NCI-H2227 (cell line): ENCODE measurements around the gene PAPPA.

Experiments
- DNase-seq: peaks from one replicate; lab custom pipeline; 2025; ENCODE audit not compliant: unreplicated experiment; lab: John Stamatoyannopoulos, UW

PAPPA gene

DNA sequence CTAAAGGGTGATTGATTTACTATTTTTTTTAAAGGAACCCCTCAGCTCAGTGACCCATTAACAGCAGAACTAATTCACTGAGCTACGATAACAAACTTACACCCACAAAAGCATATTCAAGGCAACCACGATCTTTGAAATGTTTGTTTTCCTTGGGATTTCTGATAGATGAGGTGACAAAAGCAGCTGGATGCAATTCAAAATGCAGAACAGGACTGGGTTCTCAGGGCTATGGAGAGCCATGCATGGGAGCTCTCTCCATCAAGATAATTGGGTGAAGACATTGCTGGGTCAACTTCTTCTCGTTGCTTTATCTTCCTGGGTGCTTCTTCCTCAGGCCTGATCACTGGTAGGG is 60.1 kb downstream of the PAPPA start:
- DNase-seq, result no peak

DNA sequence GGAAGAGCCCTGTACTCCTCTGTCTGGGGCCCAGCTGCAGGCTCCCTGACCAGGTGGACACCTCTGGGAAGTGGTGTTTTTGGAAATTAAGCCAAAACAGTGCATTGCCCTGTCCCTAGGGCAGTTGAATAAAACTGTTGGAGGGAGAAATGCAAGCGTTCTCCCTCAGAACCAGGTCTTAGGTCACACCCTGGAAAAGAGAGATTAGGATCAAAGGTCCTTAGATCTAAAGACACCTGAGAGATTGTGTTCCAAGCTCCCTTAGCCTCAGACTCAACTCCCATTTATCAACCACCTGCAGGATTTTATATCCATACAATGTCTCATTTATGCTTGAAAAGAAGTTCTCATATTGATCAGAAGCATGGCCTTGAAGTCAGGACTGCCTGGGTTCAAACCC is 64.8 kb downstream of the PAPPA start:
- no peak for DNase-seq

DNA sequence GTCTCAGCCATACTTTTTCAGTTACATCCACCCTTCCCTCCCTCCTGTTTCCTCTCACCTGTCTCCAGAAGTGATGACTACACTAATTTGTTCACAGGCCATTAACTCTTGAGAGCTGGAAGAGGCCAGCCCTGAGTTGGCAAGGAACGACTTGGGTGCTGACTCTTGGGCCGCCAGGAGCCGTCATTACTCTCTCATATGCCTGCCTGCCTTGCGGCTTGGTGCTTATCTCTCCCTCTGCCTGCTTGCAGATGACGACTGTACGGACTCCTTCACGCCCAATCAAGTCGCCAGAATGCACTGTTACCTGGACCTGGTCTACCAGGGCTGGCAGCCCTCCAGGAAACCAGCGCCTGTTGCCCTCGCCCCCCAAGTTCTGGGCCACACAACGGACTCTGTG is 66.1 kb downstream of the PAPPA start:
- DNase-seq, result no peak

DNA sequence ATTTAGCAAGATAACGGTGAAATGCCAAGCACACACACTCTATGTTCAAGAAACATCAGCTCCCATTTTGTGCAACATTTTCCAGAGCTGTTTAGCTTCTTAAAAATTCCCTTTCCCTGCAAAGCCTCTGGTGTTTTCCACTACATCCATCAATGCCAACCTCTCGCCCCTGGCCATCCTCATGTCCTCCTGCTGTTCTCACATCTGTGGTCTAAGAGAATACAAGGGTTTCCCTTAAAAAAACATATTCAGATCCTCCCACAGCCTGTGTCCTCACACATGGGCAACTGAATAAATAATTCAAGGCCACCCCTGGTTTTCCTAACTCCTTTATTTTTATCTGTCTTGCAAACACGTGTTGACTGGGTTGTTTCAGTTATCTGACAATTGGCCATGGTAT is 70.3 kb downstream of the PAPPA start:
- no peak for DNase-seq

DNA sequence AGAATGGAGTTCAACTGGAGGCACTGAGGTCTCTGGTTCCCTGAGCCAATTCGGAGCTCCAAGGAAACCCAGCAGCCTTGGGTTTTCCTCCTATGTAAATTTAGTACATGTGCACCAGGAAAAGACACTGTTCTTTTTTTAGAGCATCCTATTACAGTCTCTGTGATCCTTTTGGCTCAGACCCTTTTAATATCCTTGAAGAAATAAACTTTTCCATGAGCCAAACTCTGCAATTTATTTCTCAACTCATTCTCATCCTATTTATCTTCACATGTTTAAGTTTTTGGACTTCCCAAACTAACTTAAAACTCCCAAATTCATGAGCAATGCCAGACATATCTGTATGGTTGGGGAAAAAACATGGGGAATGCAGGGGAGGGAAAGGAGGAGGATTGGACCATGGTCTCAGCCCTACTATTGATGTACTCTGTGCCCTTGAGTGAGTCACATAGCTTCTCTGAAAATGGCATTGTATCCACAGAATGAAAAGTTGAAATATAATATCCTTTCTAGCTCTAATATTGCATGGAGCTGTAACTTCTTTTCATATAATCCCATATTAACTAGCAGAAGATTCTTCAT is 76.6 kb downstream of the PAPPA start:
- no peak for DNase-seq

DNA sequence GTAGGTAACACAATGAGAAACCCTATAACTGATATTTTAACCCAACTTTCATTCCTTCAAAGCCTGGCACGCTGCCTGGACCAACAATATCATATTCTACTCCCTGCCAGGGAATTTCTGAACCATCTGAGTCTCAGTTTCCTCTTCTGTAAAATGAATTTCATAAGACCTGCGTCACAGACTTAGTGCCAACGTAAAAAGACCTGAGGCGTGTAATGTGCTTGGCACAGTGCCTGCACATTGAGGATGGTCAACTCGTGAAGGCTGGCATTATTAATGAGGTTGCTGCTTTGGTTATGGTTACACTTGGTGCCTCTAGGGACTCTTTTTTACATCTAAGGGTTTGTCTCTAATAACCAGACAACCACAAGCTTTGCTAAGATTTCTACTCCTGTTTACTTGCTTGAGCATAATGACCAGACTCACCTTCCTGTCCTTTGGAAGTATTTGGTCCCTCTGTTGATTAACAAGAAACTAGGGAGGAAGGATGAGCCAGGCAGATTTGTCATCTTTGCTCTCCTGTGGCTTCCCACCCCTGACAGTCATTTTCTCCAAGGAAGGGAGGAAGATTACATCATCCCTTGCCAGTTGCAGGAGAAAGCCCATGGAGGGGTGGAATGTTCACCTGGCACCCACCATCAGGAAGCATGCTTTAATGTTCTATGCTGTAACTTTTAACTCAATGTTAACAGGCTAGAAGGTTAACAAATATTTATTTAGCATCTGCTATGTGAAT is 79.0 kb downstream of the PAPPA start:
- DNase-seq, result no peak

DNA sequence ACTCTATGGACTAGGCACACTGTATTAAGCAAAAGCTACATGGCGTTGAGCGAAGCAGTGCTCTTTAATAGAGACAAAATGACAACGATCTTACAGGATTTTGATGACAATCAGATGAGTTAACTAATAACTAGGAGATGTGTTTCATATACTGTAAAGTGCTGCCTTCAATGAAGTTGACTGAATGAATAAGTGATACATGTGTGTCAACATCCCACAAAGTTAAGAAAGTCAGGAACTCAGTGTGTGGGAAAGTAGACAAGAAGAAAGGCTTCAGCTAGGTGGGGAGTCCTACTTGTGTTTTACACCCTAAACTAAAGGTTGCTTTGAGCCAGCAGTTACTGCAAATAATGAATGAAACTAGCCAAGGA is 79.6 kb downstream of the PAPPA start:
- DNase-seq, result no peak

DNA sequence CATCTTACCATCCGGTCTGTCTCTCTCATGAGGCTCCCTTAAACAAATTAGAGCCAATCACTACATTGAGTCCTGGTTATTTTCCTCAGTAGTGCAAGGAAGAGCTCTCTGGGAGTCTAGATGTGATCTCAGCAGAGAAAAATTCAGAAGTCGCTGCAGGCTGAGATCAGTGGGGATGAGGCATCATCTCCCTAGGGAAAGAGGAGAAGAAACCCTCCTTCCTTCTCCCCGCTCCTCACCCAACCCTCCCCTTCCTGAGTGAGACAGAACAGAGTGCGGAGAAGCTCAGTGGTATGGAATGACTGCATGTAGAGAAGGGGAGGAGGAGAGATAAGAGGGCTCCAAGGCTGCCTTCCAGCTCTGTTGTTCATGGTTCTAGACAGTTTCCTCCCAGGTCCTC is 80.5 kb downstream of the PAPPA start:
- DNase-seq, result no peak

DNA sequence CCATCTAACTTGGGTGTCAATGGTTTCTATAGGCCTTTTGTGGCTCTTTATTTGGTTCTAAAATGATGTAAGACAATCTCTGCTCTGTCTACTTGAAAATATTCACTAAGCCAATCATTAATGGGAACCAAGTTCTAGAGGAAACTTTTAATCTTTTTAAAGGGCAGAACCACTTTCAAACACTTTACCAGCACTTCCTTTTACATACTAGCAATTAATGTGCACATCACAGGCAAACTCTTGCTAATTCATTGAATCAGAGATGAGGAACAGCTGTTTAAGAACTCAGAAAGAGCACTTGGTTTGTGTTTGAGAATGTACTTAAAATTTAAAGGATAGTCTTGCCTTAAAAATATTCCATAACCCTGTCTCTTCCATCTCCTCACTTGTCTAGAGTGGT is 83.4 kb downstream of the PAPPA start:
- DNase-seq, result no peak

DNA sequence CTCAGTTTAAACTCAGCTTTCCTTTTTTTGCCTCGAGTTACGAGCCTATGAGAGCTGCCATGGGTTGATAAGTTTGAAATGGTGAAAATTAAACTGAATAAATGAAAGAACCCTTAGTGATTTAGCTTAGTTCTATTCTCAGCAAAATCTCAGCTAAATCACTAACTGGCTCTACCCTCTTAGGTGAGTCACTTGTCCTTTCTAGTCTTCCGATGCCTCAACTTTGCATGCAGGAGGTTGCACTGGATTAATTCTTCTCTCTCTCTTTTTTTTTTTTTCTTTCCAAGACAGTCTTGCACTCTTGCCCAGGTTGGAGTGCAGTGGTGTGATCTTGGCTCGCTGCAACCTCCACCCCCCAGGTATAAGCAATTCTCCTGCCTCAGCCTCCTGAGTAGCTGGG is 83.9 kb downstream of the PAPPA start:
- DNase-seq, result no peak

DNA sequence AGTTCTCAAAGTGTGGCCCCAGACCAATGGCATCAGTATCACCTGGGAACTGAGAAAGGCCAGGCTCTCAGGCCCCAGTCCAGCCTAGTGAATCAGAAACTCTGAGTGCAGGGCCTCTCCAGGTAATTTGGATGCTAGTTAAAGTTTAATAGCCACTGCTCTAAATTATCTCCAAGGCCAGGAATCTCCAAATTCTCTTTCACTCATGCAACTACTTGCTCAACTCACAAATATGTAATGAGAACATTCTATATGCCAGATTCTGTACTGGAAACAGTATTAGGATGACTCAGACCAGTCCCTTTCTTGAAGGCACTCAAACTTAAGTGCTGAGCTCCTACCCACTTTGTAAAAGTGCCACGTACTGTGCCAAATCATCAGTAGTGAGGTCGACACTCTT is 84.6 kb downstream of the PAPPA start:
- no peak for DNase-seq

DNA sequence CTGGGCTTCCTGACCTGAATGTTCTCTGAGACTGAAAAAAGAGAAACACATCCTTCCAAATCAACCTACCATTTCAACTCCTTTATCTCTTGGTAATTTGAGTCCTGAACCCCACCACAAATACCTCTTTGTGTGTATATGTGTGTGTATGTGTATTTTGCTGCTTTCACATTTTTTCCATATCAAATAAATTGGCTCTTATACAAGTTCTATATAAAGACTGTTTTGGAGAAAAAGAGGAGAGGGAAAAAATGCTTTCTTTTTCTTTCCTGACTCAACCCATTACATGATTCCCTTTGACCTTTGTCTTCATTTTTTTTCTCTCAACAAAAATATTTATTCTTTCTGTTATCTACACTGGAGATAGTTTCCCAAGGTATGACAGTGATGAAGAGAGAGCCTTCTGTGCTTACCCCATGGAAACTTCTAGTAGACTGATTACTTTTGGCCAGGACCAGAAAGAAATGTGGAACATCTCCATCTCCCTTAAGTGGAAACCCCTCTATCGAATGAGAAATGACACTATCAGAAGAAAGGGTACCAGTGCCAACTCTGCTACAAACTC is 85.3 kb downstream of the PAPPA start:
- DNase-seq, result no peak

DNA sequence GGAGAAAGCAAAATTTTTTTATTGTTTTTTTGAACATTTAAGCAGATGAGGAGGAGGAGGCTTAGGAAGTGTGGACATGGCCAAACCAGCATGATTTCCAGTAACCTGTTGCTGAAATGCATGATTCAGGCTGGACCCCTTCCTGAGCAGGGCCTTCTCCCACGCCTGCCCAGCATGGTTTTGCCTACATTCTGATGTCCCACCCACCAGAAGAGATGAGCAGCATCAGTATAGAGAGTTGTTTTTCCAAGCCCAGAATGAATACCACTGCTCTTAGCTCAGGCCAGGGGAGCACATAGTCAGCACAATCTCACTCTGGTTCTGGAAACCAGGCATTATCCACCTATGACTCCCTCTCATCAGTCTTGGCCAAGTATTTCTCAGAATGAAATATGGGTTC is 90.1 kb downstream of the PAPPA start:
- DNase-seq, result no peak

DNA sequence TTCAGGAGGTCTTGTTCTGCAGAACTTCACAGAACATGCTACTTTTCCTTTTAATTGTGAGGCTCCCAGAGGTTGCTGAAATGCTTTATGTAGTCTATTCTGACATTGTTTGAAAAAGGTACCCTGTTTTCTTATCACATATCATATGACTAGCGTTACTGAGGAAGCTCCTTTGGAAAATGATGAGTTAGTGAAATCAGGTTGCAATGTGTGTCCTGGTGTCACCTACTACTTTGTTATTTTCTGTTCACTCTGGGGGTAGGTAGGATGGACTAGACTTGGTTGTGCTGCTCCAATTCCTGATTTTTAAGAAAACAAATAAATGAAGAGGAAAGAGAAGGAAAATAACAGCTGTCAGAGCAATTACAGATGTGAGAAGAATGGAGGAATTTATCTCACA is 93.7 kb downstream of the PAPPA start:
- no peak for DNase-seq

DNA sequence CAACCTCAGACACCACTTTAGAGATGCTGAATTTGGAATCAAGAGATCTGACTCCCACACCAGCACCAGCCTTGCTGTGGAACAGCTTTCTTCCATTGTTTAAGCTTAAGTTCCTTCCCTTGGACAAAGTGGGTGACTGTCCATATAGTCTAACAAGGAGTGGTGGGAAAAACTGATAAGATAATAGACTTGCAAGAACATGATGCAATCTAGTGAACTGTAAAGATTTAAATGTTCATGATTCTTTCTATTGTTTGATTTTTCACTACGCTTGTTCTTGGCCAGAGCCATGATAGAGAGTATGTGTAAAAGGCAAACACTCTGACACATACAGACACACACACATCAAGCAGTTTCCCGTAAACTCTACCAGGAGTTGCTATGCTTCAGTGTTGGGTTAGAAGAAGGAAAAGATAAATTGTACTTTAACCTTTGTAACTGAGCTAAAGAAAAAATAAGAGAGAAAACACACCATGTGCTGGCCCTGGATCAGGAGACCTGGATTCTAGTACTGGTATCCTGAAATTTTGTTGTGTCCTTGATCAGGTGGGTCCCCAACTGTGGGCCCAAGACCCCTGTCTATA is 94.3 kb downstream of the PAPPA start:
- no peak for DNase-seq

DNA sequence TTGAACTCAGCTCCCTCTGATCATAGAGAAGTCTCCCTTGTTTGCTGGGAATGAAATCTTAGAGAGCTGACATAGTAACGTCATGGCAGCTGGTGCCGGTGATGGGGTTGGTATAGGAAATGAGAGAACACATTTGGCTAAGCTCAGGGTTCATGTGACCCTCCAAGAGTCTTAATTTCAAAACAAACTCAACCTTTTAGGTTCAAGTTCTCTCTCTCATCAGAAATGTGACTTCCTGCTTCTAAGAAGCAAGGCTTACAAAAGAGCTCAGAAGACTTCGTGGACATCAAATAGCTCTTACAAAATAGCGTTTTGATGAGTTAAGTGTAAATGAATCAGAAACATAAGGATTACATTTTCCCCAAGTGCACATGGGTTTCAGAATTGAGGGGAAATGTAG is 97.3 kb downstream of the PAPPA start:
- no peak for DNase-seq

DNA sequence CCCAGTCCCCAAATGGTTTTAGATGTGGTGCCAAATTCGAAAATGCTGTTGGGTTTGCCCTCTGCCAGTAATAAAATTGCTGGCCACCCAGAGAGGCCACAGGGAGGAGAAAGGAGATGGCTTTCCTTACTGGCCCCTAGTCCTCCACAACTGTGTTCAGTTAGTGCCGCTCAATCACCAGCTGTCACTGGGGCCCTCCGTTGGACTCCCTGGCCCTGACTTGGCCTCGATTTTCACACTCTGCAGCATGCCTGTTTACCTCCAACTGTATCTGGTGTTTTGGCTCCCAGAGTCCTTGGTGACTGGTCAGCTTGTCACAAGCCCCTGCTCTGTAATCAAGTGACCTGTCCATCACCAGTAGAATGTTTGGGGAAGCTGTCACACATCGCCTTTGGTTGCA is 97.8 kb downstream of the PAPPA start:
- DNase-seq, result no peak

DNA sequence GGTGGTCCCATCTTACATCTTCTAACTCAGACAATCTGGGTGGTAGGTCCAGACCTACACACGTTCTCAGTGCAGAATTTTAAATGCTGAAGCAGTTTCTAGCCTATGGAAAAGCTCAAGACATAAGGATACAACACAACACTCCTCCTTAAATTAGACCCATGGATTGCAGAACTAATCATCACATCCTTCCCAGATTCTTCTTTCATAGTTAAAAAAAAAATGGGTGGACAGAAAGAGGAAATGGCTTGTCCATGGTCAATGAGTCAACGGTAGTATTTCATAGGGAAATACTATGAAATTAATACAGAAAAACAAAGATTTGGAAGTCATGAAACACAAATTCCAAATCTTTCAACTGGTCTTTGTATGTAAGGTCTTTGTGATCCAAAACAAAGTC is 106.9 kb downstream of the PAPPA start:
- DNase-seq, result no peak

DNA sequence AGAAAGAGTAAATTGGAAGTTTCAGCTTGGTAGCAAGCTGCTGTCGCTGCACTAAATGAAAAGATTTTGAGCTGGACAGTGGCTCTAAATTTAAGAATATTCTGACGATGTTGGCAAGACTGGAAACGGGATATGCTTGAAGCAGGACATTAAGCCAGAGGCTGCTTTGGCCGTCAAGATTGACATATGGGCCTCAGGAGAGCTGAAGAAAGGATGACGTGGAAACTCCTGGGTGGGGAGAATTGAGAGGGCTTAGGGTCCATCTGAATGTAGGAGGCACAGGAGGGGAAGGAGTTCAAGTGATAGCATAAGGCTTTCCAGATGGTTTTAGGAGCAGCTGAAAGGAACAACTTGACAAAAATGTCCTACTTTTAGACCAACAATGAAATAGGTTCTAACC is 108.9 kb downstream of the PAPPA start:
- DNase-seq, result no peak

DNA sequence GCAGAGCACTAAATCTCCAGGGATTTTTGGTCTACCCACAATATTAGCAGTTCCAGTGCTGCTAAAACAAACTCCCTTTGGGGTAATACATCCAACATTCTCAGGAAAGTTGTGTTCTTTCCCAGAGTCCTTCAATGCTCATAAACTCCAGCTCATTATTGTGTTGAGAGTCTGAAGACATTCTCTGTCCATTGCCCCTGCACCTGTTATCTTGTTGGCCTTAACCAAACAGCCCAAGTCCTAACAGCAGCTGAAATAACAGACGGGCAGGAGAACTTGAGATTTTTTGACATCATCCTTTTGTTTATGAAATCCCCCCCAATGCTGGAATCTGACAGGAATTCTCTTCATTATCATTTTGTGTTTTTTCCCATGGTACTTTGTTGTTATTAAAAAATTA is 110.8 kb downstream of the PAPPA start:
- no peak for DNase-seq

DNA sequence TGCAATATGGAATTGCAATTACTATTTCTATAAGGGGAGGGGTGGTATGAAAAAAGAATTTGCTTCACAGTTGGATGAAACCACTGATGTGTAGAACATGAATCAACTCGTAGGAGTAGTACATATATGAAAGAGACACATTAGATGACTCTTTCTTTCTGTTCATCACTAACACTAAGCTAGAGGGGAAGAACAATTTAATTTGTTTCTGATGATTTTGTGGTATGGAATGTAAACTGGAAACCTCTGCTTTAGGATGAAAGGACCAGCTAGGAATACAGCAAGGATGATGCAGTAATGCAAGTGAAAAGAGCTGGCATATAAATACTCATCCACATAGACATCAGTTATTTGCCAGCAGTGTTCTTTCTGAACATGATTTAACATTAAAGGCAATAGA is 113.4 kb downstream of the PAPPA start:
- DNase-seq, result no peak

DNA sequence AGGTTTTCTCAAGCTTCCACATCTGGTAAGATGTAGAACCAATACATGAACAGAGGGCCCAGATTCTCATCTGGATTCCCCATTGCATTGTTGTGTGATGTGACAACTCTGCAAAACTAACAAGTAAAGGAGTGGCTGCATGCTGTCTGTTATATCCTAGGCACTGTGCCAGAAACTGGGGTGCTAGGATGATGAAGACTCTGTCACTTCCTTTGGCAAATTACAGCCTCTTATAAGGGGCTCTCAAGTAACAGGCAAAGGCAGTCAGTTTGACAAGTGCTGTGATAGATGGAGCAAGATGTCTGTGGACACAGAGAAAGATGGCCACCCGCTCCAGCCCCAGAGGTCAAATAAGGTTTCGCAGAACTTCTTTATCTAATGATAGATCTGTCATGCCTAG is 115.7 kb downstream of the PAPPA start:
- DNase-seq, result no peak

DNA sequence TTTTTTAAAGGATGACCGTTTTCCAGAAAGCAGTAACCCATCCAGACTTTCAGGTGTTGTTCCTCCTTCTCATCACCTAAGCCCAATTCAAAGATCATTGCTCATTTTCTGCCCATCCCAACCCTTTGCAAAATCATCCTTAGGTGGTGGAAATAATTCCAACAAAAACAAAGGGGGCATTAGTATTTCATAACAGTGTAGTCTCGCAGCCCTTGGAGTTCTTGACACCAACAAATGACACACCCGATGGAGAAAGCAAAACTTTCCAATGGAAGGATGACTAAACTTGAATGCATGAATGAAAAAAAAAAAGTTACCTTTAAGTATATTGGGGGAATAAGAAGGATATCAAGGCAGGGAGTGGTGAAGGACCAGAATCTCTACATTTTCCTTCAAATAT is 117.0 kb downstream of the PAPPA start:
- no peak for DNase-seq
